ENCODE results near the gene ASPA. TPM values are rescaled to one million over a fixed set of nuclear protein-coding genes. Genes with fewer than 3 reads are reported as not detected.
A peak's percentile ranks its signal among the peaks of the same experiment; 100 is the strongest.
"Not testable (repeated sequence)": the region's sequence is repeated elsewhere in the genome, so short reads cannot be mapped to it uniquely, and the experiment has no call there.

The ASPA gene
- 8.2 TPM for total RNA-seq
- long read RNA-seq, full-length matches to known transcripts, result 3 of 6 reads
- long read RNA-seq, partial matches to known transcripts, result 0 of 6 reads
- long read RNA-seq, other reads (novel, unspliced or antisense), result 3 of 6 reads

- TF ChIP-seq, protein P1, sequence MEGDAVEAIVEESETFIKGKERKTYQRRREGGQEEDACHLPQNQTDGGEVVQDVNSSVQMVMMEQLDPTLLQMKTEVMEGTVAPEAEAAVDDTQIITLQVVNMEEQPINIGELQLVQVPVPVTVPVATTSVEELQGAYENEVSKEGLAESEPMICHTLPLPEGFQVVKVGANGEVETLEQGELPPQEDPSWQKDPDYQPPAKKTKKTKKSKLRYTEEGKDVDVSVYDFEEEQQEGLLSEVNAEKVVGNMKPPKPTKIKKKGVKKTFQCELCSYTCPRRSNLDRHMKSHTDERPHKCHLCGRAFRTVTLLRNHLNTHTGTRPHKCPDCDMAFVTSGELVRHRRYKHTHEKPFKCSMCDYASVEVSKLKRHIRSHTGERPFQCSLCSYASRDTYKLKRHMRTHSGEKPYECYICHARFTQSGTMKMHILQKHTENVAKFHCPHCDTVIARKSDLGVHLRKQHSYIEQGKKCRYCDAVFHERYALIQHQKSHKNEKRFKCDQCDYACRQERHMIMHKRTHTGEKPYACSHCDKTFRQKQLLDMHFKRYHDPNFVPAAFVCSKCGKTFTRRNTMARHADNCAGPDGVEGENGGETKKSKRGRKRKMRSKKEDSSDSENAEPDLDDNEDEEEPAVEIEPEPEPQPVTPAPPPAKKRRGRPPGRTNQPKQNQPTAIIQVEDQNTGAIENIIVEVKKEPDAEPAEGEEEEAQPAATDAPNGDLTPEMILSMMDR (IDR thresholded peaks at IDR 0.05), result no peak
- Histone ChIP-seq H3K36me3 (no peaks in the 10 kb centered on the region), H3K27me3 (ENCODE audit: low read depth) (no peaks in the 10 kb centered on the region), H3K9me3 (no peaks in the 10 kb centered on the region), H3K4me3 (peak within 1 kb of the TSS; percentile 51), H3K27ac (peak within 1 kb of the TSS; percentile 64), H3K4me1 (no peaks in the 10 kb centered on the region)
- DNase-seq (no peak), ATAC-seq (peak; percentile 57 to 68)
- intact Hi-C loops (cut with DNase I), result no loop called here
Observed at GRCh38 chr17:3475812-3476610, at the start of gene ASPA. ASPA (plus strand) TSS chr17:3475997; CDS start chr17:3476160, 163 bp downstream.

GRCh38 chr17:3433215-3433614, 42.6 kb upstream of the ASPA start:
- H3K4me1 ChIP-seq; H3K4me3 ChIP-seq; H3K36me3 ChIP-seq; H3K27ac ChIP-seq; H3K9me3 ChIP-seq; H3K27me3 ChIP-seq (ENCODE audit: low read depth); intact Hi-C loops (cut with DNase I): not testable (repeated sequence)
- ATAC-seq, result peak; percentile 44 to 85
- DNase-seq, result peak; percentile 59

GRCh38 chr17:3433741-3434140, 42.1 kb upstream of the ASPA start, which contains the start of gene OR1E2:
OR1E2 (minus strand) TSS chr17:3433841; CDS start chr17:3433841, 0 bp downstream.
- TF ChIP-seq, protein P1 (IDR thresholded peaks at IDR 0.05), result no peak
- no peak within 1 kb of the TSS for H3K27ac ChIP-seq
- ATAC-seq, result no peak
- no peak within 1 kb of the TSS for H3K4me3 ChIP-seq
- H3K36me3 ChIP-seq, result no peaks in the 10 kb centered on the region
- H3K4me1 ChIP-seq, result no peaks in the 10 kb centered on the region
- no peaks in the 10 kb centered on the region for H3K27me3 ChIP-seq (ENCODE audit: low read depth)
- peaks cover 10% of the 10 kb centered on the region for H3K9me3 ChIP-seq
- intact Hi-C loops (cut with DNase I), result no loop called here
- no peak for DNase-seq

DNA sequence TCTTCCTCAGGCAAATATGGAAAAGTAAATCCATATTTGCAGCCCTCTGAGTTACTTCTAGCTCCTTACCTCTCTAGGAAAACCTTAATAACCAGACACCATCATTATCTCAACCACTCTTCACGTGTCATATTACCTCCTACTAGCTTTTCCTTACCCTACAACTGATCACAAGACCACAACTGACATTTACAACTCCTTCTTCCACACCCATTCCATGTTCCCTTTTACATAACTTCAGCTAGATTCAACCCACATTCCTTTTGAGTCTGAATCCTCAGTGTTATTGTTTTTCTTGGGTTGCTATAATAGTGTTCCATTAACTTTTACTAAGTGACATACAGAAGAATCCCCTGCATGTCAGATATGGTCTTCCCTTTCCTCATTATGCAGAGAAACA, 37.4 kb upstream of the ASPA start:
- no peaks in the 10 kb centered on the region for H3K36me3 ChIP-seq
- H3K9me3 ChIP-seq, result no peaks in the 10 kb centered on the region
- no peaks in the 10 kb centered on the region for H3K27me3 ChIP-seq (ENCODE audit: low read depth)
- H3K27ac ChIP-seq, result no peak overlapping the region
- H3K4me3 ChIP-seq, result no peak overlapping the region
- ATAC-seq (no peak), DNase-seq (no peak)
- TF ChIP-seq, protein P1 (IDR thresholded peaks at IDR 0.05), result no peak
- intact Hi-C loops (cut with DNase I), result no loop called here
- H3K4me1 ChIP-seq, result no peaks in the 10 kb centered on the region

DNA sequence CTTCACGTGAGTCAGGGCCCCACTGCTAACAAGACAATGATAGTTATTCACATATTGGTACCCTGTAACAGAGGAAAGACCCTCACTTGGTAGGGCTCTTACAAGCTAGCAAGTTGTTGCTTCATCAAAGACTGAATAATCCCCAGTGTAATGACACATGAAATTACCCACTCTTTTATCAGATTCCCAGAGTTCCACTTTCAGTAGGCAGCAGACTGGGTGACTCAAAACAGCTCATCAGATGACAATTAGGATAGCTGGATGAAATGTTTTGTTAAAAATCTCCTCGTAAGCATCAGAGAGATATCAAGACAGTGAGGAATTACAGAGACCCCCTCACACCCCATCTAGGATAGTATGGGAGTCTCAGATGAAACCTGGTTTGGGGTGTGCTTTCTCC, 35.3 kb upstream of the ASPA start:
- Histone ChIP-seq H3K4me1 (no peaks in the 10 kb centered on the region), H3K9me3 (no peaks in the 10 kb centered on the region), H3K27me3 (ENCODE audit: low read depth) (no peaks in the 10 kb centered on the region), H3K4me3 (no peak overlapping the region), H3K27ac (no peak overlapping the region), H3K36me3 (no peaks in the 10 kb centered on the region)
- DNase-seq (no peak), ATAC-seq (no peak)
- intact Hi-C loops (cut with DNase I), result no loop called here
- TF ChIP-seq, protein P1 (IDR thresholded peaks at IDR 0.05), result no peak

DNA sequence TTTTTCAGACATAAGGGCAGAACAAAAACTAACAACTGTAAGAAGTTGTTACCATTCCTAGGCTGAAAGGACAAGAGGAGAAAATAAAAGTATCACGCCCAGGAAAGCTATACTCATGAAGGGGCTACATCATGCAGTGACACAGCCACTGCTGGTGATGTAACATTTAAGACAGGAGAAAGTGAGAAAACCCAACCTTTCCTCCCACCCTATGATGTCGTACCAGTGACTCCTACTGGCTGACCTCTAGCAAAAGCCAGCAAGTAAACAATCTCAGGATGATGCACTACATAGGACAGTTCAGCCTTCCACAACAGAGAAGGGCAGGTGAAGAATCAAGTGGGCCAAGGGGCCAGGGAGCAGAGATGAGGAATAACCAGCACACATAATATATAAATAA, 28.2 kb upstream of the ASPA start:
- H3K4me1 ChIP-seq, result no peaks in the 10 kb centered on the region
- ATAC-seq (no peak), DNase-seq (no peak)
- H3K4me3 ChIP-seq, result no peak overlapping the region
- no peaks in the 10 kb centered on the region for H3K36me3 ChIP-seq
- no peaks in the 10 kb centered on the region for H3K27me3 ChIP-seq (ENCODE audit: low read depth)
- H3K9me3 ChIP-seq, result no peaks in the 10 kb centered on the region
- intact Hi-C loops (cut with DNase I), result no loop called here
- TF ChIP-seq, protein P1 (IDR thresholded peaks at IDR 0.05), result no peak
- no peak overlapping the region for H3K27ac ChIP-seq
